Stimulated activated CD4-positive, alpha-beta T cell treated with anti-CD3 and anti-CD28 coated beads, Interleukin-1b, Interleukin-23, amount 100 ng/mL, for 4 hours (primary cell): Measurements from ENCODE around the gene TYW1.
"Not testable (repeated sequence)": the region's sequence is repeated elsewhere in the genome, so short reads cannot be mapped to it uniquely, and the experiment has no call there.

ENCODE experiments used
- DNase-seq, 2 donors: peaks; one replicate each; pipeline ENCODE4 v3.0.0-alpha.2; 2020; ENCODE audit warnings: low read depth in 2 of 2

The TYW1 gene

DNA sequence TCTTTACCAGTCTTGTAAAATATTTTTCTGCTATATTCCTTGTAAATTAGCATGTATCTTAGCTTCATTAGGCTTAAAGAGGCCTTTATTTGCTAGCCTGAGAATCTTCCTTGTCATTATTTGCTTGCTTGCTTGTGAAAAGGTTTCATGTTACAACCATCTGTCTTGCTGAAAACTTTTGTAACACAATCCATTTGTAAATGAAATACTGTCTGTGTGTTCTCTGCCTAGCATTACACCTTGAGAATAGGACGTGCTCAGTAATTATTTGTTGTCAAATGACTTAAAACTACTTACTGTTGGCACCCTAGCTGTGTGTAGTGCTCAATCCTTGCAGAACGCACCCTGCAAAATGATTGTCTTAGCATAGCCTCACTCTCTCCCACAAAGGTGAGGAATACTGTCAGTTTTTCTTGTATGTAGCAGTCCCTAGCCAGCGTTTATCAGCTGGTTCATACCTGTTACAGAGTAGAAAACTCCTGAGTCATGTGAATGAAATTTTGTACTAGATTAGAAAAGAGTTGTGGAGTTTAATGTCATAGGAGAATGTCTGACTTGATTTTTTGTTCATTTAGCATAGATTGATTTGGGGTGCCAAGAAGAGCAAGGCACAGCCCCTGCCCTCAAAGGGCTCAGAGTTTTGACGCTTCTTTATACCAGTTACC is 193.3 kb downstream of the TYW1 start:
- DNase-seq, result not testable (repeated sequence)

DNA sequence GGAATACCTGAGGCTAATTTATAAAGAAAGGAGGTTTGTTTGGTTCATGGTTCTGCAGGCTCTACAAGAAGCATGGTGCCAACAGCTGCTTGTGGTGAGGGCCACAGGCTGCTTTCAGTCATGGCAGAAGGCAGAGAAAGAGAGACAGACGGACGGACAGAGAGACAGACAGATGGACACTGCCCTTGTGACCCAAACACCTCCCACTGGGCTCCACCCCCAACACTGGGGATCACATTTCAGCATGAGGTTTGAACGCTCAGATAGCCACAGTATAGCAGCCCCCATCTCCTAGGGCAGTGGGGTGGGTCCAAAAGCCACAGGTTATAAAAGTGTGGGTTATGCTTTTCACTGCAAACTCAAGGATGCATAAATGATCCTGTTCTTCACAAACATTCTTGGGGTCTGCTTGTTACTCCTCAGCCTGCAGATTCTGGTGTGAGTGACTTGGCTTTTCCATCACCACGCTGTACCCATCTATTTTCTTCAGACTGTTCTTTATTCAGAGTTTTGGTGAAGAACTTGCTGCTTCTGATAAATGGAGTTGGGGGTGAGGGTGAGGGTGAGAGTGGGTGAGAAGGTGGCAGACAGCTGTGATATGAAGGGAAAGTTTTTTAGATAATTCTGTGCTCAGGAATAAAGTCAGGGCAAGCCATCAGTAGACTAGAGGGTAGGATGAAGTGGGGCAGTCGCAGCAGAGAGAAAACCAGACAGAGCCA is 194.5 kb downstream of the TYW1 start:
- DNase-seq, result not testable (repeated sequence)

DNA sequence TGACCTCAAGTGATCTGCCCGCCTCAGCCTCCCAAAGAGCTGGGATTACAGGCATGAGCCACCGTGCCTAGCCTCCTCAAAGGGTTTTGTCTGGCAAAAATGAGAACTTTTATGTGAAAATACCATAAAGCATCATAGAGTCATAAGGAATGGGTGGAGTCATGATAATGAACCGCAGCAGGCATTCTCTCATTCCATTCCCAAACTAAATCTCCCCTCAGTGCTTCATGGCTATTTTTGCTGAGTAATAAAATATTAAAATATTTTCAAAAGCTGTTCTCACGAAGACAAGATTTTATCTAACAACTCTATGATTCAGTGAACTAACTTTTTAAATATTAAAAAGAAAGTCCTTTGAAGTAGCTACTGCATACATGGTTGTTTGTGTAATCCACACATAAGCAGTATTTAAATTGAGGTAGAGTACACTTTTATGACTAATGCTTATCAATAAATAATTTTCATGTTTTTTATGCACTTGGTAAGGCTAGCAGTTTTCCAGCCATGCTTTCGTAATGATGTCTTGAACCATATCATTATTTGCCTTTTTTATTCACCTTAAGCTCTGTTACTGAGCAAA is 195.6 kb downstream of the TYW1 start:
- DNase-seq, result not testable (repeated sequence)

DNA sequence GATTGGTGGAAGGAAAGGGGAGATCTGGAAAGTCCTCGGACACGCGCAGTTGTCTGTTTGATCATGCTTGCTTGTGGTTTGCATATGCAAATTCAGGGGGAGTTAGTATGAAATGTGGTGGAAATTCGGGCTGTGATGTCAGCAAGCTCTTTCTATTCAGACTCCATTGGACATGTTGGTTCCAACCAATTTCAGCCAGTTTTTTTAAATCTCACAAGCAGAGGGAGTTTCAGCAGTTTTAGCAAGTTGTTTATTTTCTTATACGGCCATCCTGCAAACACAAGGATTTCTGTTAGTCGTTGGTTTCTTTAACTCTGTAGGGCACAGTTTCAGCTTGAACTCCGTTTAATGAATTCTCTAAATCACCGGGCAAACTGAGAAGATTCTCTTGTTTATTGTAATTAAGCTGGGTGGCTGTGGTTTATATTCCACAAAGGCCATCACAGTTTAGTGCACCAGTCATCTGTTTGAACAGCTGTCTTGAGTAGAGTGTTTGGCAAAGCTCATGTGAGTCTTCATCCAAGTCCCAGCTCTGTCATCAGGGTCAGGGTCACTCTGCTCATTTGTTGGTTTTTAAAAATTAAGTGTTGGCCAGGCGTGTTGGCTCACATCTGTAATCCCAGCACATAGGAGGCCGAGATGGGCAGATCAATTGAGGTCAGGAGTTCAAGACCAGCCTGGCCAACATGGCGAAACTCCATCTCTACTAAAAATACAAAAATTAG is 196.4 kb downstream of the TYW1 start:
- not testable (repeated sequence) for DNase-seq

DNA sequence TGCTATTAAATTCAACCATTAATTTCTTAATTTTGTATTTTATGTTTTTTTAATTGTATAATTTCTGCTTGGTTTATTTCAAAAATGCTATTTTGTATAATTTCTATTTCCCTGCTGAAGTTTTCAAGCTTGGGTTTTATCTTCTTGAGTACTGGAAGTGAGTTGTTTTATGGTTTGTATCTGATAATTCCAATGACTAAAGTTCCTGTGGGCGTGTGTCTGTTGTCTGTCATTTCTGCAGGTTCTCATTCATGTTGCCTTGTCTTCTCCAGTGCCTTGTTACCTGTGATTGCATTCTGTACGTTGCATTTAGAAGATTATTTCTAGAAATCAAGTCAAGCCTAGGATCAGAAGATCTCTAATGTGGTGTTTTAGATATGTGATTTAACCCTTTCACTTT is 199.5 kb downstream of the TYW1 start:
- DNase-seq, result not testable (repeated sequence)

DNA sequence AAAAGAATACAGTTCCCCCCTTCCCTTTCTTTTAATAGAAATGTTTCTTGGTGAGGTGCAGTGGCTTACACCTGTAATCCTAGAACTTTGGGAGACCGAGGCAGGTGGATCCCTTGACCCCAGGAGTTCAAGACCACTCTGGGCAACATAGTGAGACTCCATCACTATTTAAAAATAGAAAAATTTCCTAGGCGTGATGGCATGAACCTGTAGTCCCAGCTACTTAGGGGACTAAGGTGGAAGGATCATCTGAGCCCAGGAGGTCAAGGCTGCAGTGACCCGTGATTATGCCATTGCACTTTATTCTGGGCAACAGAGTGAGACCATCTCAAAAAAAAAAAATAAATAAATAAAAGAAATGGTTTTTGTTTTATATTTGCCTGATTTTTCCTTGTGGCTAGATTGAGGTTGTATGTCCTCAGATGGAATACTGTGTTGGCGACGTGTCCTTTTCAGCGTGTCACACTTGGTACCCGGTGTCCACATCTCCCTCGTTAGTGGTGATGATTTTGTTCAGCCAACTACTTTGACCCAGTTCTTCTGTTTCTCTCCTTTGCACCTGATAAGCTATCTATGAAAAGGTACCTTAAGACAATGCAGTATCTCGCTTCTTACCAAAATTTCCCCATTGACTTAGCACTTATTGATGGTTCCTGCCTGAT is 202.4 kb downstream of the TYW1 start:
- DNase-seq, result not testable (repeated sequence)

DNA sequence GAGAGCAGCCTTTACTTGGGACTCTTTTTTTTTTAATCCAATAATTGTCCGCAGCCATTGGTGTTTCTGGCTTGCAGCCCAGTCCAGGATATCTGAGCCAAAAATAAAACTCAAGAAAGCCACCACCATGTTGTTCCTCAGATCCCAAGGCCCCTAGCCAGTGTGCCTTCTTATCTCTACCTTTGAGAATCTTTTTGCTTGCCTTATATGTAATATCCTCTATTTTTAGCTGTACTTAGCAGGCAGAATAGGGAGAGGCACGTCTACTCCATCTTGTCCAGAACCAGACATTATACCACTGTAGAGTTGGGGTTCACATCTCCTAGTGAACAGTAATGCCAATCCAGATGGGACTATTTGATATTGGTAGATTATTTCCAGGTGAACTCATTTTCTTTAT is 209.1 kb downstream of the TYW1 start:
- DNase-seq, result not testable (repeated sequence)

DNA sequence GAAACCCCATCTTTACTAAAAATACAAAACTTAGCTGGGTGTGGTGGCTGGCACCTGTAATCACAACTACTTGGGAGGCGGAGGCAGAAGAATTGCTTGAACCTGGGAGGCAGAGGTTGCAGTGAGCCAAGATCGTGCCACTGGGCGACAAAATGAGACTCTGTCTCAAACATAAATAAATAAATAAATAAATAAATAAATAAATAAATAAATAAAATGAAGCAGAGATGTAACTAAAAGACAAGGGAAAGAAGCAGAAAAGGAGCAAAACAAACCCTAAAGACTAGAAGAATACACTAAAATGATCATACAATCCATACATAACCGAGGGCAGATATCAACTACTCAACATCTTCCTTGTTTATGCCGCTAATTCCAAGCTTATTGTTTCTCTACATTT is 209.8 kb downstream of the TYW1 start:
- no peak for DNase-seq

DNA sequence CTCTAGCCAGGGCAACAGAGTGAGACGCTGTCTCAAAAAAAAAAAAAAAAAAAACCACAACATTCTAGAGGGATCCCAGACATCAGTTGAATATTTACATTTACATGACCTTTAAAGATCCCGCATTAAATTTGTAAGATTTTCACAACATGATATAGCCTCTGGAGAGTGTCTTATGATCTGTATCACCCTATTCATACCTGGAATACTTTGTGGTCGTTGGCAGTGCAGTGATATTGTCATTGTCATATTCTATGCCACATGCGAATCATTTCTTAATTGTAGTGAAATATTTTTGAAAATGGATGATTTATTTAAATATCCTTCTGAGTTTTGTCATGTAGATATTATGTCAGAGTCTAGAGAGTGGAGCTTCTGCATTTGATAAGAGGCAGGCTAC is 212.0 kb downstream of the TYW1 start:
- DNase-seq, result not testable (repeated sequence)

DNA sequence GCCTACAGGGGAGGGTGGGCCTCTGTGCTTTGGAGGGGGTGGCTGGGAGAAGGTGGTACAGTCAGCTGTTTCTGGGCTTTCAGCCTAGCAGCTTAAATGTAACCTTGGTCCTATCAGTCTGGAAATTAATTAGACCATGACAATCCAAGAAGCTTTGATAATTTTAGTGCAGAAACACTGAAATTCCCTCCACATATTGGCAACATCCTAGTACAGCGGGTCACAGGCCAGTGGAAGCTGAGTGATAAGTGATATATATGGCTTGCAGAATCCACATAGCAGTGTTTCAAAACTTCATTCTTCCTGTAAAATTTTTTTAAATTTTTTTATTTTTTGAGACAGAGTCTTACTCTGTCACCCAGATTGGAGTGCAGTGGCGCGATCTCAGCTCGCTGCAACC is 212.6 kb downstream of the TYW1 start:
- no peak for DNase-seq

DNA sequence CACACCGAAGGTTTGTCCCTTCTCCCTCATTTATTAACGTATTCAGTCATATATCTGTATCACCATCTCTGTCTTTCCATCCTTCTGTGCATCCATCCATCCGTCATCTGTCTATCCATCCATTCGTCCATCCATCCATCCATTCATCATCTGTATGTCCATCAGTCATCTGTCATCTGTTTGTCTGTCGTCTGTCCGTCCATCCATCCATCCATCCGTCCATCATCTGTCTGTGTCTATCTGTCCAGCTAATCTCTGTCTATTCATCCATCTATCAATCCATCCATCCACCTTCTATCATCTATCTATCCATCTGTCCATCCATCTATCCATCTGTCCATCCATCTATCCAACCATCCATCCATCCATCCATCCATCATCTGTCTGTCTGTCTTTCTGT is 213.9 kb downstream of the TYW1 start:
- no peak for DNase-seq

DNA sequence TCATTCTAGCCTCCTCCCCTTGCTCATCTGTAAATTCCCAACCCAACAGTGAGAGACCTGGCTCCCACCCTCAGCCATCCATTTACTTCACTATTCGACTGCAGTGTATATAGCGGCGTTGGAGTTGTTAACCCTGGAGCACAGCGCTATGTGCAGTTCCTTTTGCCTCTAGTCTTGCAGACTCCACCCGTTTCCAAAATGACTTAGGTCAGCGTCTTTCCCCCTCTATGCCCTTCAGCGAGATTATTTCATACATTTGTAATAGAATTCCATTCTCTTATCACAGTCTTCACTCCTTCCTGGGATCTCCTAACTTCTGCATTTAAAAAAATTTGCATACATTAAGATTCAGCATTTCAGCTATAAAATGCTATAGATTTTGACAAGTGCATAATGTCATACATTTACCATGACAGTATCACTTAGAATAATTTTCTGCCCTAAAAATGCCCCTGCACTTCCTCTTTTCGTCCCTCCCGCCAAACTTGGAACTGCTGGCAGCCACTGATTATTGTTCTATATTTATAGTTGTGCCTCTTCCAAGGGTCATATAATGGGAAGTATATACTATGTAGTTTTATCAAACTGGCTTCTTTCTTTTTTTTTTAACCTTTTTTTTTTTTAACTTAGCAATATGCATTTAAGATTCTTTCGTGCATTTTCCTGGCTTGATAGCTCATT is 215.2 kb downstream of the TYW1 start:
- not testable (repeated sequence) for DNase-seq

DNA sequence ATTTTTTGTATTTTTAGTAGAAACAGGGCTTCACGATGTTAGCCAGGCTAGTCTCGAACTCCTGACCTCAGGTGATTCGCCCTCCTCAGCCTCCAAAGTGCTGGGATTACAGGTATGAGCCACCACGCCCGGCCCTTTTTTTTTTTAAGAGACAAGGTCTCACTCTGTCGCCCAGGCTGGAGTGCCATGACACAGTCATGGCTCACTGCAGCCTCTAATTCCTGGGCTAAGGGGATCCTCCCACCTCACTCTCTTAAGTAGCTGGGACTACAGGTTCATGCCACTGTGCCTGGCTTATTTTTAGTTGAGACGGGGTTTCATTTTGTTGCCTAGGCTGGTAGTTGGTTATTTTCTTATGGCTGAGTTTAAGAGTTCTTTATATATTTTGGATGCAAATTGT is 216.4 kb downstream of the TYW1 start:
- DNase-seq, result not testable (repeated sequence)

DNA sequence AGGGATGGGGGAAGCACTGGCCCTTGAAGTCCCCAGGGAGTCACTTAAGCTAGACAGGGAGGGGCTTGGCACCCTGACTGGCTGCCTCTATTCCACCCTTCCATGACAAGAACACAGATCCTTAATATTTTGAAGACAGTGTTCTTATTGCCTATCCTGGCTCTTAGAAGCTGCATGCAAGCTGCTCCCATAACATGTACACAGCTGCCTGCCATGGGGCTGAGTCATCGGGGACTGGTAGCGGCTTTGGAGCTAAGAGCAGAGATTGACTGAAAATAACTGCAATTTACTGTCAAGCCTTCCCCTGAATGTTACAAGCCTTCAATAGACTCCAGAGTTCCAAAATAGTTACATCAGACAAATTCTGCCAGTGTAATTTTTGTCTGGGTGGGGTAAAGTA is 226.9 kb downstream of the TYW1 start:
- DNase-seq, result not testable (repeated sequence)

DNA sequence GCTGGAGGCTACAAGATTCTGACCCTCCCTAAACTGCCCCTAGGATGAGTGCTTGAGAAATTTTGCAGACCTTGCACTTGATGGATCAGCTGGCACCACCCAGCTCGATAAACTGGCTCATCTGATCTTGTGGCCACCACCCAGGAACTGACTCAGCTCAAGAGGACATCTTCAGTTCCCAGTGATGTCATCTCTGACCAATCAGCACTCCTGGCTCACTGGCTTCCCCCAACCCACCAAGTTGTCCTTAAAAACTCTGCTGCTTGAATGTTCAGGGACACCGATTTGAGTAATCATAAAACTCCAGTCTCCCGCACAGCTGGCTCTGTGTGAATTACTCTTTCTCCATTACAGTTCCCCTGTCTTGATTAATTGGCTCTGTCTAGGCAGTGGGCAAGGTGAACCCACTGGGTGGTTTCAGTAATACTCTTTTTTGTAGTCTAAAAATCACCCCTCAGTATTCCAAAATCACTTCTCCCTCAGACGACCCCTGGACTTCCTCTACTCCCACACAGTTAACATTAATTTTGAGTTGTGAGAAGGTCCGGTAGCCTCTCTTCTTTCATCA is 229.8 kb downstream of the TYW1 start:
- DNase-seq, result not testable (repeated sequence)

DNA sequence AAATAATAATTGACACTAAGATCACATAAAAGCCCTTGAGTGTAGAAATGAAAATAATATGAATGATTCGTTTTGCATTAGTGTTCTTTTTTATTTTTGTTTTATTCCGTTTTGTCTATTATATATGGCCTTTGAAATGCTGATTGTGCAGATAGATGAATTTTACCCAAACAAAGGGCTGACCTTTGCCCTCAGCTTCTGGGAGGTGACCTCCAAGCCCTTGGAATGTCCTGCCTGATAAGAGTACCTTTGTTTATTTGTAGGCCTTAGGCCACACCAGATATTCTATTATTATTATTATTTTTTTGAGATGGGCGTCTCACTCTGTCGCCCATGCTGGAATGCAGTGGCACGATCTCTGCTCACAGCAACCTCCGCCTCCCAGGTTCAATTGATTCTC is 230.3 kb downstream of the TYW1 start:
- DNase-seq, result not testable (repeated sequence)

DNA sequence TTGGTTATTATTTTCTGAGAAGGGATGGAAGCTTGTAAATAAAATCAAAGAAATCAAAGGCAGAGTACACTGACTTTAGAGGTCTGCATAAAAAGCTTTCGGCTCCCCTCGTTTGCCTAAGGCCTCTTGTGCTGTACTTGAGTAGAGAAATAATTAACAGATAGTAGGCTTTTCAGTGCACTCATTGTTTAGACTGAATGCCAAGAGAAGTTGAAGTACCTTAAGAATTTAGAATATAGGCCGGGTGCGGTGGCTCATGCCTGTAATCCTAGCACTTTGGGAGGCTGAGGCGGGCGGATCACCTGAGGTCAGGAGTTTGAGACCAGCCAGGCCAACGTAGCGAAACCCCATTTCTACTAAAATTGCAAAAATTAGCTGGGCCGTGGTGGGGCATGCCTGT is 232.4 kb downstream of the TYW1 start:
- not testable (repeated sequence) for DNase-seq

DNA sequence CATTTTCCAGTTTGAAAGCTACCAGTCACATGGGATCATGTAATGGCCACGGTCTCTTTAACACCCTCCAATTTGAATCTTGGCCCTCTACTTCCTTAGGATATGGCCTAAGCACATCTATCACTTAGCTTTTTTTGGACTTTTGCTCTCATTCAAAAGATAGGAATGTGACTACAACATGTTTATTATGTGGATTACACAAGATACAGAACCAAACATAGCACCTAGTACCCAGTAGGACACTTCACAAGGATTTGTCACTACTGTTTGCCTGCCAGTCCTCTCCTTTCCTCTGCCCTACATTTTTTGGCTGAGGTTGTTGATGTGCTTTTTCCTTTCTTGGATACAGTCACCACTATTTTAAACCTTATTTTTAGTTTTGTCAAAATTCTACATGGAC is 233.4 kb downstream of the TYW1 start:
- DNase-seq, result not testable (repeated sequence)

DNA sequence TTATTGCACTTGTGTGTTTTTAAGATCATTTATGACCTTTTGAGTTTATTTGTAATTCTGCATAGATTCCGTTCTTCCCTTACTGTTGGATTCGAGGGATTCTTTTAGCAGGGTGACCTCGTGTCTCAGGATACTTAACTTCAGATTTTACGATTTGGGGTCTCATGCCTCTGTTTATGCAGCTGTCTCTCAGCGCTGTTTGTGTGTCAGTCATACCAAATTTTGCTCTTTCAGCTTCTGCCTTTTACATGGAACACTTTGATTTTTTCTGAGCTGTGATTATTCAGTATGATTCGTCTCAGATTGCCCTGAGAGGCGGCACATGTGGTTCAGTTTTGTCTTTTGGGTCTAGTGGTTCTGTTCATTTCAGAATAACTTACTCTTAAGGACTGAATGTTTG is 236.9 kb downstream of the TYW1 start:
- DNase-seq, result not testable (repeated sequence)

DNA sequence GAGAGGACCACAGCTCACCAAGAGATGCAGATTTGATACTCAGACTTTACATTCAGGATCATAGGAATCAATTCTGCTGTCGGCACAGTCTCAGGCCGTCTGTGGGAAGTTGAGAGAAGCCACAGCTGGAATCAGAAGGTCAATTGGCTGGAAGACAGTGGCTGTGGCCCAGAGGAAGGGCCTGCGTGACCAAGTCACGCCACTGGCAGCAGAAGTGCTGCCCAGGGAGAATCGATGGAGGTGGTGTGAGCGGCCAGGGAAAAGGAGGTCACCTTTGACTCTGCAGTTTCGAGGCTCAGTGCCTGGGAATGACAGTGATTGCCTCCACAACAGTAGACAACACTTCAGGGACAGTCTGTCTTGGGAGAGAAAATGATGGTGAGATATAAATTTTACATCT is 239.6 kb downstream of the TYW1 start:
- DNase-seq, result not testable (repeated sequence)

DNA sequence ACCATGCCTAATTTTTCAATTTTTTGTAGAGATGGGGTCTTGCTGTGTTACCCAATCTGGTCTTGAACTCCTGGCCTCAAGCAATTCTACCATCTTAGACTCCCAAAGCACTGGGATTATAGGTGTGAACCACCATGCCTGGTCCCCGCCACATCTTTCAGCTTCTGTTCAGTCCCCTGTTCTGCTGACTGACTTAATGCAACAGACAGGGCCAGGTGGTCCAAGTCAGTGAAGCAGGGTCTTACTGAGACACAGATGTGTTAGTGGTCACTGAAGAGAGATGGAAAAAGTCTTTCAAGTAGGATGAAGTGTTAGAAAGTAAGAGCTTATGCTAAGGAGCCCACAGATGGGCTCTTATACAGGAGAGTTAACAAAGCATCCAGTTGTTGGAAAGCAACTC is 246.2 kb downstream of the TYW1 start:
- DNase-seq, result not testable (repeated sequence)
